Measurements from ENCODE around the gene OPA1. TPM values are rescaled to one million over a fixed set of nuclear protein-coding genes. Genes with fewer than 3 reads are reported as not detected.

OPA1 gene
- total RNA-seq, 1 donor from 2014 or later: 68.2 TPM

DNA sequence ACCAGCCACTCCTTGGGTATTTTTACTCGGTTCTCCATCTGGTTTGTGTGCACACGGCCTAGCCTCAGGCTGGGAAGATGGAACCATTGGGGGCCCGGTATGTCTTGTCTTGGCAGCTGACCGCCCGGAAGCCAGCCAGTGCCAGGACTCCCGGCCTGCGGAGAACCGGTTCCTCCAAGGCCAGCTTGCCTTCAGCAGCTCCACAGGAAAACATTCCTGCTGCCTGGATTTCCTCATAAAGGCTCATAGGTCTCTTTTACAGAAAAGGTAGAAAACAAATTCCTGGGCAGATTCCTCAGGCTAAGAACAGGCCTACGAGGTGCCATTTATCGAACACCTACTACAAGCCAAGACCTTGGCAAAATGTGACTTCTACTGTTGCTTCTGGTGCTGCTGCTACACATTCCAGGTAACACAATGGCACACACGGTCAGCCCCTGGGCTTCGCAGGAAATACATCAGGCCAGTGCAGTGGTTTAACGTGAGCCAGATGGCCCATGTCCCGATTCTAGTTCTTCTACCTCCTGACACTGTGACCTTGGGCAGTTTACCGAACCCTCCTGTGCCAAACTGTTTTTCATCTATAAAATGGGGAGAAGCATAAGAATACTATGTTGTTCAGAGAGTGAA lies 141.8 kb downstream of the OPA1 start:
- no peak for DNase-seq (ENCODE audit: extremely low read depth, low read depth, low spot score)

DNA sequence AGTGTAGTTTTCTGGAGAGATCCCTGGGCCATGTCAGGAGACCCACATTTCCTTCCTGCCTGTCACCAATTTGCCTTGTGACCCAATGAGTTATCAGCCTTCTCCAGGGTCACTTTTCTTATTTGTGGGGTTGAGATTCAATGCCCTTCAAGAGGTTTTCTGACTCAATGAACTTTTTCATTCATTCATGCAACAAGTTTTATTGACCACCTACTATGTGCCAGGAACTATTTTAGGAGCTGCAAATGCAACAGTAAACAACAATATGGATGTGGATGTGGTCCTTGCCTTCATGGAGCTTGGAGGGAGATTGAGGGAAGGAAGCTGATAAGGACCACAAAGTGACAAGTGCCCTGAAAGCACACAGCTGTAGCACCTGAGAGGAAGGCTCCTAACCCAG lies 142.8 kb downstream of the OPA1 start:
- DNase-seq (ENCODE audit: extremely low read depth, low read depth, low spot score): no peak

DNA sequence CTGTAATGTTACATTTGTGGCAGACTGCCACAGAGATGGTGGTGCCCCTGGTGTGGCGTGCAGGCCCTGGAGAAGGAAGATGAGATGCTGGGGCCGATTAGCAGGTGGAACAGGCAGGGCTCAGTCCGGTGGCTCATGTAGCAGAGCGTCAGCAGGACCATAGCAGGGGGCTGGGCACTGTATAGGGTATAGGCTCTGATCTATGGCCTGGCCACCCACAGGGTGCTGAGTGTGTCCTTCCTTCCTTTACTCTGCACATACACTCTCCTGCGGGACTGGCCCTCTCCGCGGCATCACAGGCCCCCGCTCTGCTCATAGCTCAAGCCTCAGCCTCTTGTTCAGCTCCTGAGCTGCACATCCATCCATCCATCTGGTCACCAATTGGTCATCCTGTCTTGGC lies 143.6 kb downstream of the OPA1 start:
- no peak for DNase-seq (ENCODE audit: extremely low read depth, low read depth, low spot score)

DNA sequence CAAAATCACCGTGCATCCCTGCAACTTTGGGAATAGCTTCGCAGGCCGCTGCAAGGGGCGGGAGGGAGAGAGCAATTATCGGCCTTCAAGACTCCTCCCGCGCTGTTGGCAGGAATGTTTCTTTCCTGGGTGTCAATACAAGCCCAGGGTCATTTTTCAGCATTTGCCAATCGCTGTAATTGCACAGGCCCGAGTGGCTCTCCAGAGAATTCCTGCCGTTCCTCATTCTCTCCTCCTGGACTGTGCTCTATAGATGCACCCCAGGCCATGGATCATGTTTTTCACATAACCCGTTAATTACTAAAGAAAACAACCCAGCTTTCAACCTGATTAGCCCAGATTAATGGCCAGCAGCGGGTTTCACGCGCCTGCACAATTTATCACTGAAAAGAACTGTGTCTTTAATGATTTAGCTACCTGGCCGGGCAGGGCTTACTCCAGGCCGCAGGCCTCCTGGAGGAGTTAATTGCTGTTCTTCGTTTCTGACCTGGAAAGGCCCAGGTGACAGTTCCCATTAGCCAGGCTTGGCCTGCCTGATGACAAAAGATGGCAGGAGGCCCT lies 144.3 kb downstream of the OPA1 start:
- no peak for DNase-seq (ENCODE audit: extremely low read depth, low read depth, low spot score)

DNA sequence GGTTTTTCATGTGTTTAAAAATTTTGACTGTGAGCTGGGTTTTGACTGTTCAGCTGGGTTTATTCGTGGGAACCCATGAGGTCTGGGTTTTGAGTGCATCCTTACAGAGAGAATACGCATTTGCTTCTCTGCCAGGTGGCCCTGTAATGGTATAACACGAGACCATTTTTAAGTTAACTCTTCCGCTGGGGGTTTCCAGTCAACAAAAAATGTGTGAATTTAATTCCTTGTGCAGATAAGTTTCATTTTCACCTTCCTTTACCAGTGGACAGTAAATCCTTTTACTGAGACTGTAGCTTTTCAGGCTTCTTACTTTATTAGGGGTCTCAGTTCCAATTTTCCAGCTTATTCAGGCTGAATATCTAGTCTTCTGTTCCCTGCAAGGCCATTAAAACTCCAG lies 149.6 kb downstream of the OPA1 start:
- no peak for DNase-seq (ENCODE audit: extremely low read depth, low read depth, low spot score)

DNA sequence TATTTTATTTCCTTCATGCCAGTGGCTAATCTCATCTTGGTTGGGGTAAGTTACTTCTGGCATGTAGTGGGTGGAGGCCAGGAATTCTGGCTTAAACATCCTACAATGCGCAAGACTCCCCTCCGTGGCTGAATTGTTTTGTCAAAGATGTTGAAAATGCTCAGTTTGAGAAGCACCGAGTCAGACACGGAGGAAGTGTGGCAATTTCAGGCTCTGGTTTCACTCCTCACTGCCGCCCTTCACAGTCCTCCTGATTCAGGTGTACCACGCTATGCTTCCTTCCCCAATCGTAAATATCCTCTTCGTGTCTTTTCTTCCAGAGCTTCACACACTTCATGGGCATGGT lies 150.7 kb downstream of the OPA1 start:
- no peak for DNase-seq (ENCODE audit: extremely low read depth, low read depth, low spot score)

DNA sequence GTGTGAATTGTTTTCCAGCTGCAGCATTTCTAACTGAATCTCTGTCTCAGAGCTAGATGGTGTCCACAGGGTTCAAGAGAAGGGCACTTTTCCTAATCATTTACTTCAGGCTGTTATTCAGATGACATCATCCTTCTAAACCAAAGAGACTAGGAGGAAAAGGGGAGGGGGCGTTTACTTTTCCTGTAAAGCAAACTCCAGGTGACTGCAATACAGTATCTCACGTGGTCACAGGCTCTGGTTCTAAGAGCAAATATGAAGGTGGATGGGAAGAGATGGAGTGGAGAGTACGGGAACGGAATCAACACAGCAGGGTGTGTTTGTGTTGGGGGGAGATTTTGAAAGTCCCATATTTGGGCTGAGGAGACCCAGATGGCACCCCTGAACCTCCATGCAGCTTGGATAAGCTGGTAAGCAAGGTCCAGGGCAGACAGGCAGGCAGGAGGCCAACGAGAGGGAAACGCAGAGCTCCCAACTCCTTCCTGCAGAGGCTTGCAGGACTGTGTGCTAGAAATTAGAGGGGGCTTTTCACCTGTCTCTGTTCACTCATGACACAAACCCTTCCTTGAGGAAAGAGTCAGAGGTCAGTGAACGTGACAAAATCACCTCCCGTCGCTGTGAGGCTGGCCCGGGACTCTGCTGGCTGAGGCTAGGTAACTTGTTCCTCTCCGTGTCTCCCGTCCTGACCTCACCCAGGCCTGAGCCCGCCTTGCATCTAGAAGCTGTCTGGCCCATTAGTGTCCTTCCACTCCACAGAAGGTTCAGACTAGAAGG lies 151.2 kb downstream of the OPA1 start:
- DNase-seq (ENCODE audit: extremely low read depth, low read depth, low spot score): no peak

DNA sequence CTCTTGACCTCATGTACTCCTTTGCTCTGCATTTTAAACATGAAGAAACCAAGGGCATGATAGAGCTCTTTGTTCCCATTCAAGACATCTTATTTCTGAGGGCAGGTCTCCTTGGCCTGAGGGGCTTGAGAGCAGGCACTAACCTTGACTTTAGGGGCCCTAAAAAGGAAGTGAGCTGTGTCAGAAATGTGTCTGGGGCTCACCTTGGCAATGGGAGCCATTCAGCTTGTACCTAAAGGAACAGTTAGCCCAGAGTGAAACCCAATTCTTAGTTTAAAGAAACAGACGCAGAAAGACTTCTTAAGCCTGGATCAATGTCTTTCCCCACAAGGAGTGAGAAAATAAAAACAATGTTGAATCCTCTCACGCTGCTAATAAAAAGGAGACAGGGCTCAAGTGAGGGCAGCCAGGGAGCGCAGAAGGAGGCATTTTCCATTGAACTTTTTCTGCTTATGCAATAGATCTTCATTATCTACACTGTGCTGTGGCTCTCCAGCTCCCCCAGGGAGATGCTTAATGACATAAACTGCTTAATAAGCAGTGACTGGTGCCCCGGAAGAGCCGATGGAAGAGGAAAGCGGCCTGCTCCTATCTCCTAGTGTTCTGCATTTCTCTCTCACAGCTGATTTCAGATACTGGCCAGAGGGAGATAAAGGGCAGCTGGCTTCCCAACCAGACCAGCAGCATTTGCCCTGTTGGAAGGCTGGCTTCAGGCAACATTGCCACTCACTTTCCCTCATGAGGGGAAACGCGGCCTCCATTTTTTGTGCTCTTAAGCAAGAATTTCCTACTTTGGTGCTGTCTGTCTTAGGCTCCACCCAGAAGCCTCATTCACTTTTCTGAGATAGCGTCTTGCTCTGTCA lies 152.0 kb downstream of the OPA1 start:
- no peak for DNase-seq (ENCODE audit: extremely low read depth, low read depth, low spot score)

DNA sequence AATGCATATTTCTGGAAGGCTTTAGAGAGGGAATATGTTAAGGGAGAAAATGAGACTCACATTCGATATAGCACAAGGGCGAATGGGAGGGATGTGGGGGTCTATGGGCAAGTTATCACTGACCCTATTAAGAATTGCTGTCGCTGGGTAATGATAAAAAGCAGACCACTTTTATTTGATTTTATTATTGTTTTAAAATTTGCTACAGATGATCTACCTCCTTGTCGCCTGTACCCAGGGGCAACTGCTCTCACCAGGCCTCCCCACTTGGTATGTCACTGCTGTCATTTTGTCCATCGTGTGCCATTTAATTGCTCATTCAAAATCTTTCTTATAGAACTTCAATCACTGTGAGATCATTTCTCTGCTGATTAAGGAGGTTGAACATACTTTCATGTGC lies 153.8 kb downstream of the OPA1 start:
- no peak for DNase-seq (ENCODE audit: extremely low read depth, low read depth, low spot score)

Other genes starting within 250 kb of the OPA1 start
- gene ATP13A5, start 214.5 kb upstream of the OPA1 start, total RNA-seq: not detected in 2 replicates
- 0.34 TPM in 1 of 2 replicates, not detected in the other for gene ATP13A4, start 38.3 kb upstream of the OPA1 start, total RNA-seq